ENCODE data around the gene KAT2B.

The KAT2B gene

GRCh38 chr3:20141316-20141715 is 101.1 kb downstream of the KAT2B start:
- H3K4me3 ChIP-seq = no peak overlapping the region
- no peak overlapping the region for H3K27ac ChIP-seq
- no peak for TF ChIP-seq CTCF (IDR thresholded peaks at IDR 0.05)
- DNase-seq (ENCODE audit: low spot score) = no peak

- Histone ChIP-seq H3K27ac (no peak overlapping the region), H3K4me3 (no peak overlapping the region)
- TF ChIP-seq CTCF (IDR thresholded peaks at IDR 0.05) = no peak
- no peak for DNase-seq (ENCODE audit: low spot score)
Observed at GRCh38 chr3:20141851-20142250, 101.6 kb downstream of the KAT2B start.

GRCh38 chr3:20142517-20142916 is 102.3 kb downstream of the KAT2B start:
- TF ChIP-seq CTCF (IDR thresholded peaks at IDR 0.05) = no peak
- no peak overlapping the region for H3K27ac ChIP-seq
- H3K4me3 ChIP-seq = no peak overlapping the region
- DNase-seq (ENCODE audit: low spot score) = no peak

- no peak overlapping the region for H3K27ac ChIP-seq
- TF ChIP-seq CTCF (IDR thresholded peaks at IDR 0.05) = no peak
- no peak overlapping the region for H3K4me3 ChIP-seq
- no peak for DNase-seq (ENCODE audit: low spot score)
Observed at GRCh38 chr3:20143519-20143918, 103.3 kb downstream of the KAT2B start.

GRCh38 chr3:20145874-20146273 is 105.6 kb downstream of the KAT2B start:
- H3K27ac ChIP-seq = no peak overlapping the region
- DNase-seq (ENCODE audit: low spot score) = no peak
- no peak overlapping the region for H3K4me3 ChIP-seq
- TF ChIP-seq CTCF (IDR thresholded peaks at IDR 0.05) = no peak

GRCh38 chr3:20146301-20146700 is 106.1 kb downstream of the KAT2B start:
- Histone ChIP-seq H3K27ac (no peak overlapping the region), H3K4me3 (no peak overlapping the region)
- DNase-seq (ENCODE audit: low spot score) = no peak
- TF ChIP-seq CTCF (IDR thresholded peaks at IDR 0.05) = no peak

GRCh38 chr3:20147361-20147760 is 107.1 kb downstream of the KAT2B start:
- no peak for TF ChIP-seq CTCF (IDR thresholded peaks at IDR 0.05)
- no peak overlapping the region for H3K27ac ChIP-seq
- no peak for DNase-seq (ENCODE audit: low spot score)
- H3K4me3 ChIP-seq = no peak overlapping the region
